ENCODE results near the gene SCARF2. TPM values are rescaled to one million over a fixed set of nuclear protein-coding genes. Genes with fewer than 3 reads are reported as not detected.

SCARF2 gene
- total RNA-seq, 1 donor from 2014 or later = 133 TPM

GRCh38 chr22:20429254-20430100 lies 8.1 kb downstream of the SCARF2 start:
- intact Hi-C loops (cut with DNase I) = loop anchor here (10.0 kb wide), 1 partner anchor 475 kb away; no protein-coding TSS in a partner anchor
- no peaks in the 10 kb centered on the region for H3K27me3 ChIP-seq
- peaks cover 3 to 14% of the 10 kb centered on the region in 2 donors for H3K4me1 ChIP-seq
- H3K27ac ChIP-seq = no peak overlapping the region
- no peak for DNase-seq (ENCODE audit: low spot score in 2 of 2)
- no peaks in the 10 kb centered on the region for H3K9me3 ChIP-seq
- H3K4me3 ChIP-seq = peak overlapping the region; percentile 14 to 50
- TF ChIP-seq CTCF (IDR thresholded peaks at IDR 0.05) = no peak
- peaks cover 39 to 58% of the 10 kb centered on the region in 2 donors for H3K36me3 ChIP-seq

GRCh38 chr22:20428496-20429253 lies 8.9 kb downstream of the SCARF2 start:
- Histone ChIP-seq H3K27me3 (no peaks in the 10 kb centered on the region), H3K4me1 (peaks cover 5 to 22% of the 10 kb centered on the region in 2 donors), H3K9me3 (no peaks in the 10 kb centered on the region), H3K4me3 (peak overlapping the region; percentile 14 to 50), H3K27ac (no peak overlapping the region), H3K36me3 (peaks cover 39 to 59% of the 10 kb centered on the region in 2 donors)
- DNase-seq (ENCODE audit: low spot score in 2 of 2) = no peak
- TF ChIP-seq CTCF (IDR thresholded peaks at IDR 0.05) = no peak
- intact Hi-C loops (cut with DNase I) = no loop called here

GRCh38 chr22:20427945-20428417 lies 9.6 kb downstream of the SCARF2 start:
- H3K4me1 ChIP-seq = peaks cover 8 to 28% of the 10 kb centered on the region in 2 donors
- H3K27ac ChIP-seq = no peak overlapping the region
- TF ChIP-seq CTCF (IDR thresholded peaks at IDR 0.05) = no peak
- no peak overlapping the region for H3K4me3 ChIP-seq
- no peaks in the 10 kb centered on the region for H3K9me3 ChIP-seq
- H3K36me3 ChIP-seq = peaks cover 39 to 59% of the 10 kb centered on the region in 2 donors
- DNase-seq (ENCODE audit: low spot score in 2 of 2) = no peak
- H3K27me3 ChIP-seq = no peaks in the 10 kb centered on the region
- intact Hi-C loops (cut with DNase I) = no loop called here

- Histone ChIP-seq H3K27ac (no peak overlapping the region), H3K4me3 (no peak overlapping the region), H3K4me1 (peaks cover 8 to 32% of the 10 kb centered on the region in 2 donors), H3K36me3 (peaks cover 39 to 59% of the 10 kb centered on the region in 2 donors), H3K27me3 (no peaks in the 10 kb centered on the region), H3K9me3 (no peaks in the 10 kb centered on the region)
- no peak for DNase-seq (ENCODE audit: low spot score in 2 of 2)
- intact Hi-C loops (cut with DNase I) = no loop called here
- TF ChIP-seq CTCF (IDR thresholded peaks at IDR 0.05) = no peak
Observed at GRCh38 chr22:20427104-20427944, 10.3 kb downstream of the SCARF2 start.

- Histone ChIP-seq H3K36me3 (peaks cover 39 to 59% of the 10 kb centered on the region in 2 donors), H3K27ac (no peak overlapping the region), H3K9me3 (no peaks in the 10 kb centered on the region), H3K27me3 (no peaks in the 10 kb centered on the region), H3K4me1 (peaks cover 8 to 26% of the 10 kb centered on the region in 2 donors), H3K4me3 (no peak overlapping the region)
- DNase-seq (ENCODE audit: low spot score in 2 of 2) = no peak
- intact Hi-C loops (cut with DNase I) = no loop called here
- TF ChIP-seq CTCF (IDR thresholded peaks at IDR 0.05) = no peak
Observed at GRCh38 chr22:20426259-20426615, 11.4 kb downstream of the SCARF2 start.
